Coronary artery (tissue), 2 donors: Measurements from ENCODE around the gene GORAB.

Experiments
- DNase-seq: peaks from one replicate; pipeline ENCODE4 v3.0.0-alpha.2; 2017; ENCODE audit warnings: low spot score
- H3K27ac ChIP-seq, 2 donors: fragments of 200-600 bp; sonication (generic); one replicate each; pipeline ENCODE4 v1.5.1; 2016 to 2019
- H3K4me3 ChIP-seq: fragments of 200-600 bp; sonication (generic); 2 replicates; pipeline ENCODE4 v1.5.1; 2016; ENCODE audit warnings: mild to moderate bottlenecking, moderate library complexity
- CTCF ChIP-seq: fragments of 200-600 bp; sonication (generic); IDR thresholded peaks from one replicate; pipeline ENCODE4 v1.5.1; 2019; ENCODE audit warnings: antibody characterized with exemption

Gene GORAB

DNA sequence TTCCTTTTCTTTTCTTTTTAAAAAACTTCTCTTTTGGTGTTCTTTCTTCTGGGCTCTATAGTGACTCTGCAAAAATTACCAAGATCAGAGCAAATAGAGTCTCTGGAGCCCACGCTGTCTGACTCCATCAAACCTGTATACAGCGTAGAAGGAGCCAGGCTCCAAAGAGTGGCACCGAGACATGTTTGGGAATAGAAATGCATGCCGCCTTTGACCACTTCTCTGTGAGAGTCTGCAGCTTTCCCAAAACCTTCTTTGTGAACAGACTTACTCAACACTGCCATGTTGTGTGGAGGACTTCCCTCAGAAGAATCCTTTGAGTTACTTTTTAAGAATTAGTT is 55.3 kb downstream of the GORAB start:
- TF ChIP-seq CTCF, result no peak
- Histone ChIP-seq H3K27ac (peak overlapping the region; percentile 68 to 72), H3K4me3 (peak overlapping the region; percentile 50)
- DNase-seq, result no peak

DNA sequence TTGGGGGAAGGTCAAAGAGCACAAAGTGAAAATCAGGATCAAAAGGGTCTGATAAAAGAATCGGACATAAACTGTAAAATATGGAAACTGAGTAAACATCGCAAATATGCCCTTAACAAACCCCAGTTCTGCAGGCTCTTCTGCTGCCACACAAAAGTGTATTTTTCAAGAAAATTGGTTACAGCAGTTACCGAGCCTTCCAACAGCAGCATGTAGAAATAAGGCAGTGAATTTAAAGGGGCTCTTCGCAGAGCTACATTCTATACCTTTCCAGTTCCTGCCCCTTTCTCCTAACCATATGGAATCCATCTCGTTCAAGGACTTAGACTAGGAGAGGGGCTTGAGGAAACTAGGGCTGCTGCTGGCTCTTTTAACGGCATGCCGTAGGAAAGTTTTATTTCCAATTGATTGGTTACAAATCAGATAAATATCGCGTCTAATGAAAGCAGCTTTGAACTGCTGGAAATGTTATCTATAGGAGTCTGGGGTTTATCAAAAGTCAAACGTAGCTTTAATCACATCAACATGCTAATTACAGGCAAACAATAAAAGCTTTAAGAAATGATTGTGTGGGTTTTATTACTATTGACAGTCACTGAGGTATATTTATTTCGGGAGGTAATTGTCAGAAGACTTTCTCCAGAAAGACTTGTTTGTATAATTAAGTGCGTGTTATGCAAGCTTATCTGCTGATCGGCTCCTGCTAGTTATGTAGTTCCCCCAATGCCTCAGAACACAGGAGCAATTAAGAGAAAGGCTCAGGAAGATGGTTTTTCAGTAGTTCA is 59.1 kb downstream of the GORAB start:
- H3K4me3 ChIP-seq, result no peak overlapping the region
- TF ChIP-seq CTCF, result no peak
- H3K27ac ChIP-seq, result no peak overlapping the region
- DNase-seq, result no peak

- Histone ChIP-seq H3K27ac (no peak overlapping the region), H3K4me3 (no peak overlapping the region)
- no peak for TF ChIP-seq CTCF
- DNase-seq, result no peak
Measured at GRCh38 chr1:170592591-170593111, 60.7 kb downstream of the GORAB start.

DNA sequence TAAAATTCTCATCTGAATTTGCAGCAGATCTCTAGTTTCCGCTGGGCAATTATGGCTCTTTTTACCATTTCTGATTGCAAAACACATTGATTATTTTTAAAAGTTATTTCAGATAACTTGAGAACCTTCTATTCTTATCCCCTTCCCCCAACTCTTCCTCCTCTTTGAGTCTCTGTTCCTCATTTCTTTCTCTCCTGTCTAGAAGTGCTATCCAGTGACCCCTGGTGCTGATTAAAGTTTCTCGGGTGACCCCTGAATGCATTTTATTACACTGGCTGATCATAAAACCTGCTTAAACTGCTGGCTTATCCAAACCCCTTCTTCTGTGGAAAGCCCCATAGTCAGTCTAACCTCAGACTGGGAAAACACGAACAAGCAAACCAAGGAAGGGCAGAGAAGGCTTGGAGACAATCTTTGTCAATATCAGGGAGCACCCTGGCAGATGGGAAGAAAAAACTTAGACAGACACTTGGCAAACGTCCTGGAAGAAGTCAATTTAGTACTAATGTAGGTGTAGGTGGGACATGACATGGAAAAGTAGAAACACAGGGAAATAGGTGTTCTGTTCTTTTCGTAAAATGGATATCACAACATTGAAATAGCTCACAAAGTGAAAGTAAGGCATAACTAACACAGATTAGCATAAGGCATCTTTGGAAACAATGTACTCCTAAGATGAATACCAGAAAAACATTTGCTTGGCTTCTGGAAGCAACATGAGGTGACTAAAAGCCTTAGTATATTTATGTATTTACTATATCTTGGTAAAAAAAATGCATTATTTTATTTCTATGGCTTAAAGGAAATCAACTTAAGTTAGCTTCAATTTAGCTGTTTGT is 61.4 kb downstream of the GORAB start:
- Histone ChIP-seq H3K27ac (peak overlapping the region; percentile 43 to 57), H3K4me3 (peak overlapping the region; percentile 56)
- TF ChIP-seq CTCF, result no peak
- DNase-seq, result no peak

GRCh38 chr1:170594066-170594626 is 62.2 kb downstream of the GORAB start:
- Histone ChIP-seq H3K27ac (peak overlapping the region; percentile 43 to 57), H3K4me3 (peak overlapping the region; percentile 56)
- TF ChIP-seq CTCF, result no peak
- no peak for DNase-seq

GRCh38 chr1:170596701-170597100 is 64.7 kb downstream of the GORAB start:
- DNase-seq, result no peak
- no peak overlapping the region for H3K4me3 ChIP-seq
- H3K27ac ChIP-seq, result no peak overlapping the region
- TF ChIP-seq CTCF, result no peak
